ENCODE data around the gene CEP95.

- TF ChIP-seq POLR2A (IDR thresholded peaks at IDR 0.05) (no peak), EP300 (IDR thresholded peaks at IDR 0.05) (peak; percentile 28)
Observed at GRCh38 chr17:64504769-64505339, 1.9 kb upstream of the CEP95 start.

All from ovary (tissue), 1 donor.